Measurements from ENCODE around the gene MACC1. TPM values are rescaled to one million over a fixed set of nuclear protein-coding genes. Genes with fewer than 3 reads are reported as not detected.
A peak's percentile ranks its signal among the peaks of the same experiment; 100 is the strongest.

MACC1 gene
- total RNA-seq, 1 donor from 2014 or later = 33.2 TPM

GRCh38 chr7:20164425-20165145, 52.6 kb downstream of the MACC1 start:
- DNase-seq (ENCODE audit: low read depth) = no peak
- H3K4me3 ChIP-seq (ENCODE audit: low read depth, low read length) = no peak overlapping the region
- TF ChIP-seq CTCF (conservative IDR thresholded peaks at IDR 0.05; ENCODE audit: low read depth, low read length) = no peak

DNA sequence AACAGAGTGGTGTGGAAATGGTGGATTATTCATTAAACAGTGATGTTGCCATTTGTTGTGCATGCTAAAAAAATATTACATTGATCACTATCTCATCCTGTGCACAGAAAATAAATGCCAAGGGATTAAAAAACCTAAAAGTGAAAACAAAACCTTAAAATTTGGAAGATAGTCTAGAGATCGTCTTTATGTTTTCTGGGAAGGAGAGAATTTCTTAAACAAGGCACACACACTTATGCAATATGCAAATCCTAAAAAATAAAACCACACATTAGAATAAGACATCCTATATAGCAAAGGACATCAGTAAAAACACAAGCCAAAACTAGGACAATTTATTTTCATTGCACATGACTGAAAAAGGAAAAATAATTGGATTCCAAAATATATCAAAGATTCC, 54.5 kb downstream of the MACC1 start:
- TF ChIP-seq CTCF (conservative IDR thresholded peaks at IDR 0.05; ENCODE audit: low read depth, low read length) = no peak
- DNase-seq (ENCODE audit: low read depth) = no peak
- no peak overlapping the region for H3K4me3 ChIP-seq (ENCODE audit: low read depth, low read length)

DNA sequence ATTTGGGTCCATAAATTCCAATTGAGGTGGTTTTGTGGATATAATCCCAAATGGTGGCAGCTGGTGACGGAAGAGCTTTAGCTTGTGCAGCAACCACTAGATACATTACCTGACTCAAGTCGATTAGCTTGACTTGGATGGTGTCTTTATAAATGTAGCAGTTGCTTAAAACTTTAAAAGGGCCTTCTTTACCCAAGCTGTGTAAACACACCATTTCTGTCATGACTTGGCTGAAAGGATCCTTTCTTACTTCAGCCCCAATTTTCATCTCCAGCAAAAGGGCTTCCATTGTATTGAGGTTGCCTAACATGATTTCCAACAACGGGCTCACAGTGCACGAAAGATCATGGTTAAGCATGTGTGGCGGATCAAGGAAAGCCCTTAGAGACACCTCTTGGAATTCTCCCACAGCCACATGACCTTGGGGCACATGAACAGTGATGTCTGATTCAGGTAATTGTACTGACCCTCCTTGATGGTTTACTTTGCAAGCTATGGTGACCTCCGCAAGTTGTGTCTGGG, 57.9 kb downstream of the MACC1 start:
- H3K4me3 ChIP-seq (ENCODE audit: low read depth, low read length) = no peak overlapping the region
- TF ChIP-seq CTCF (conservative IDR thresholded peaks at IDR 0.05; ENCODE audit: low read depth, low read length) = no peak
- DNase-seq (ENCODE audit: low read depth) = no peak

DNA sequence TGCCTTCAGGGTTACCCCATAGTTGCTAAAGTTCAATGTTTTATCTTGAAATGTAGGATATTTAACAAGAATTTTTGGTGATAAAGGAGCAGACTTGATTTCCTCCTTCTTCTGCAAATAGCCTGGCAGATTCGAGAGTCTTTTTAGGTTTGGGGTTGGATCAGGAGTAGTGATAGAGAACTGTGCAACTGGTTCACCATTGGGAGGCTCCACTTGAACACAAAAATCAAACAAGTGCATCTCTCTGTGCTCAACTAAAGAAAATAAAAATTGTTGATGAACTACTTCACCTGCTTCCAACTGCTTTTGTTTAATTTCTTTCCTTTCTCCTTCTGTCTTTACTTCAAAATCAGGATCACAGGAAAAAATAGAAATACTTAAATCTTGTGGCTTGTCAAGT, 58.5 kb downstream of the MACC1 start:
- TF ChIP-seq CTCF (conservative IDR thresholded peaks at IDR 0.05; ENCODE audit: low read depth, low read length) = peak; percentile 27
- no peak overlapping the region for H3K4me3 ChIP-seq (ENCODE audit: low read depth, low read length)
- DNase-seq (ENCODE audit: low read depth) = no peak

DNA sequence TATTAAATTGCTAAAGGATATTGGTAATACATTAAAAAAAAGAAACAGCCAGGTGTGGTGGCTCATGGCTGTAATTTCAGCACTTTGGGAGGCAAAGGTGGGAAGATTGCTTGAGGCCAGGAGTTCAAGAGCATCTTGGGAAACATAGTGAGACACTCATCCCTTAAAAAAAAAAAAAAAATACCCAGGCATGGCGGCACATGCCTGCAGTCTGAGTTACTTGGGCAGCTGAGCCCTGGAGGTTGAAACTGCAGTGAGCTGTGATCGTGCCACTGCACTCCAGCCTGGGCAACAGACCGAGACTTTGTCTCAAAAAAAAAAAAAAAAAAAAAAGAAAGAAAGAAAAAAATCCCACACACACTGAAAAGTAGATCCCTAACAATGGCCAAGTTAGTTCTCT, 59.7 kb downstream of the MACC1 start:
- peak; percentile 23 for DNase-seq (ENCODE audit: low read depth)
- no peak overlapping the region for H3K4me3 ChIP-seq (ENCODE audit: low read depth, low read length)
- no peak for TF ChIP-seq CTCF (conservative IDR thresholded peaks at IDR 0.05; ENCODE audit: low read depth, low read length)

- H3K4me3 ChIP-seq (ENCODE audit: low read depth, low read length) = no peak overlapping the region
- no peak for DNase-seq (ENCODE audit: low read depth)
- TF ChIP-seq CTCF (conservative IDR thresholded peaks at IDR 0.05; ENCODE audit: low read depth, low read length) = no peak
Measured at GRCh38 chr7:20153999-20154398, 63.2 kb downstream of the MACC1 start.

DNA sequence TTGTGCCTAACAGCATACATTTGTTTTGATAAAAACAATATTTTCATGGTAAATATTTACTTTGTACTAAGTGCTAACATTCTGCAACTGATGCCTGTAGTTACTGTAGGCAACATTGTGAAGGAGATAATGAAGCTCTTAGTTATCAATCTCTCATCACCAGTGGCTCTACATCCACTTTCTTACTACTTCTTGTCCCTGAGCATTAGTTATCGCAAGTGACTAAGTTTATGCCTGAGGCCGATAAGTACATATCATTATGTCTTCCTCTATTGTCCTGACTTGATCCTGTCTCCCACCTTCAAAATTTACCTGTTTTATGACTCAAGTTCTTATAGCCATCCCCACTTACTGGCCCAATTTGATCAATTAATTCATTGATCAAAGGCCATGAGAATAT, 63.6 kb downstream of the MACC1 start:
- no peak for DNase-seq (ENCODE audit: low read depth)
- H3K4me3 ChIP-seq (ENCODE audit: low read depth, low read length) = no peak overlapping the region
- no peak for TF ChIP-seq CTCF (conservative IDR thresholded peaks at IDR 0.05; ENCODE audit: low read depth, low read length)

Measured in epithelial cell of proximal tubule (primary cell).